ENCODE results near the gene SMG6. TPM values are rescaled to one million over a fixed set of nuclear protein-coding genes. Genes with fewer than 3 reads are reported as not detected.

SMG6 gene
- total and polyA plus RNA-seq, 2 donors (not counting 3 experiments of a cell fraction or from before 2014, with no cell fraction given), result 40.1 to 42.2 TPM

- H4K20me1 ChIP-seq (replicated peaks; ENCODE audit: control insufficient read depth, extremely low read depth, insufficient read depth, low read length), result no peaks in the 10 kb centered on the region
- peaks cover under 1% of the 10 kb centered on the region for H3K79me2 ChIP-seq (ENCODE audit: control insufficient read depth, insufficient read depth, low read length)
- no peak overlapping the region for H2AFZ ChIP-seq (ENCODE audit: low read depth, low read length)
- no peak overlapping the region for H3K9ac ChIP-seq (replicated peaks; ENCODE audit: extremely low read depth, insufficient read depth, low read length)
- DNase-seq (ENCODE audit: low read depth, low spot score), result no peak
- H3K9me3 ChIP-seq (replicated peaks; ENCODE audit: control insufficient read depth, insufficient read depth, low read length), result no peaks in the 10 kb centered on the region
- intact Hi-C loops (cut with micrococcal nuclease) (no loop called here), dilution Hi-C loops (cut with MboI; ENCODE audit: extremely low pct_ligation_motif_present, low sequenced_read_pairs) (no loop called here)
- H3K36me3 ChIP-seq (ENCODE audit: control insufficient read depth in 2 of 2, extremely low read depth in 1 of 2, insufficient read depth in 2 of 2, low read length in 2 of 2), result peaks cover 3 to 24% of the 10 kb centered on the region in 2 experiments
- CTCF ChIA-PET, result no interaction called here
- no peak for FAIRE-seq
- TF ChIP-seq EZH2 (IDR thresholded peaks at IDR 0.05; ENCODE audit: borderline replicate concordance, low read depth, low read length, severe bottlenecking) (no peak), POLR2AphosphoS5 (IDR thresholded peaks at IDR 0.05; ENCODE audit: insufficient read depth, low read depth, low read length) (no peak), JUN (IDR thresholded peaks at IDR 0.05; ENCODE audit: borderline replicate concordance, insufficient read depth, insufficient read length, low read depth) (no peak), CTCF (IDR thresholded peaks at IDR 0.05; ENCODE audit: extremely low read depth in 1 of 2, insufficient read depth in 1 of 2, low read depth in 1 of 2, low read length in 2 of 2) (no peak), GATA2 (IDR thresholded peaks at IDR 0.05; ENCODE audit: insufficient read depth, insufficient read length, low read depth, low read length) (no peak), FOS (IDR thresholded peaks at IDR 0.05; ENCODE audit: borderline replicate concordance, insufficient read depth, low read length) (no peak), POLR2A (IDR thresholded peaks at IDR 0.05; ENCODE audit: low read depth, low read length) (no peak), MAX (IDR thresholded peaks at IDR 0.05; ENCODE audit: insufficient read depth, insufficient read length) (no peak), MYC (IDR thresholded peaks at IDR 0.05; ENCODE audit: low read depth, low read length) (no peak)
- H3K27ac ChIP-seq (ENCODE audit: insufficient read depth, low read depth, low read length), result no peak overlapping the region
- H3K9me1 ChIP-seq (replicated peaks; ENCODE audit: control insufficient read depth, extremely low read depth, insufficient read depth, low read length), result no peaks in the 10 kb centered on the region
- H3K4me3 ChIP-seq (replicated peaks in 1 of 3; ENCODE audit: insufficient read depth in 1 of 3, low read depth in 1 of 3, low read length in 3 of 3), result no peak overlapping the region
- no peaks in the 10 kb centered on the region for H3K4me1 ChIP-seq (ENCODE audit: control insufficient read depth, extremely low read depth, insufficient read depth, low read length)
- no peaks in the 10 kb centered on the region for H3K27me3 ChIP-seq (ENCODE audit: control insufficient read depth in 2 of 2, insufficient read depth in 2 of 2, low read length in 2 of 2)
- POLR2A ChIA-PET, result no interaction called here
- no TSS peak for BruUV-seq (replicated peaks)
- no peak overlapping the region for H3K4me2 ChIP-seq (ENCODE audit: insufficient read depth, low read length)
These were observed 266.4 kb downstream of the SMG6 start for GRCh38 chr17:2037155-2037554.
